ENCODE data around the gene FHL1.
A peak's percentile ranks its signal among the peaks of the same experiment; 100 is the strongest.
"Not testable (repeated sequence)": the region's sequence is repeated elsewhere in the genome, so short reads cannot be mapped to it uniquely, and the experiment has no call there.

FHL1 gene

GRCh38 chrX:136147315-136147901 lies at the start of gene FHL1:
Gene FHL1, plus strand, starts transcription at chrX:136147533.
- peak; percentile 12 to 50 for DNase-seq (ENCODE audit: low read depth in 2 of 2)

GRCh38 chrX:136097871-136098805 lies 49.2 kb upstream of the FHL1 start:
- DNase-seq (ENCODE audit: low read depth in 2 of 2), result no peak

- DNase-seq (ENCODE audit: low read depth in 2 of 2), result no peak
Observed at GRCh38 chrX:136104936-136105335, 42.4 kb upstream of the FHL1 start.

- DNase-seq (ENCODE audit: low read depth in 2 of 2), result no peak
Observed at GRCh38 chrX:136106920-136107528, 40.3 kb upstream of the FHL1 start.

GRCh38 chrX:136108905-136109304 lies 38.4 kb upstream of the FHL1 start:
- not testable (repeated sequence) for DNase-seq (ENCODE audit: low read depth in 2 of 2)

- DNase-seq (ENCODE audit: low read depth in 2 of 2), result no peak
Observed at GRCh38 chrX:136112286-136112685, 35.0 kb upstream of the FHL1 start.

GRCh38 chrX:136112778-136113177 lies 34.6 kb upstream of the FHL1 start:
- no peak for DNase-seq (ENCODE audit: low read depth in 2 of 2)

GRCh38 chrX:136115126-136115903 lies 32.0 kb upstream of the FHL1 start:
- no peak for DNase-seq (ENCODE audit: low read depth in 2 of 2)

- no peak for DNase-seq (ENCODE audit: low read depth in 2 of 2)
Observed at GRCh38 chrX:136115904-136116297, 31.4 kb upstream of the FHL1 start.

- DNase-seq (ENCODE audit: low read depth in 2 of 2), result no peak
Observed at GRCh38 chrX:136121788-136122187, 25.5 kb upstream of the FHL1 start.

- DNase-seq (ENCODE audit: low read depth in 2 of 2), result no peak
Observed at GRCh38 chrX:136122207-136122606, 25.1 kb upstream of the FHL1 start.

- no peak for DNase-seq (ENCODE audit: low read depth in 2 of 2)
Observed at GRCh38 chrX:136125106-136125505, 22.2 kb upstream of the FHL1 start.

- no peak for DNase-seq (ENCODE audit: low read depth in 2 of 2)
Observed at GRCh38 chrX:136126371-136126770, 21.0 kb upstream of the FHL1 start.

GRCh38 chrX:136126872-136127406 lies 20.4 kb upstream of the FHL1 start:
- no peak for DNase-seq (ENCODE audit: low read depth in 2 of 2)

- DNase-seq (ENCODE audit: low read depth in 2 of 2), result no peak
Observed at GRCh38 chrX:136128743-136129142, 18.6 kb upstream of the FHL1 start.

GRCh38 chrX:136130931-136131833 lies 16.2 kb upstream of the FHL1 start:
- DNase-seq (ENCODE audit: low read depth in 2 of 2), result no peak

GRCh38 chrX:136138939-136139338 lies 8.4 kb upstream of the FHL1 start:
- DNase-seq (ENCODE audit: low read depth in 2 of 2), result no peak

- DNase-seq (ENCODE audit: low read depth in 2 of 2), result no peak
Observed at GRCh38 chrX:136141569-136141968, 5.8 kb upstream of the FHL1 start.

GRCh38 chrX:136142592-136142991 lies 4.7 kb upstream of the FHL1 start:
- no peak for DNase-seq (ENCODE audit: low read depth in 2 of 2)

- no peak for DNase-seq (ENCODE audit: low read depth in 2 of 2)
Observed at GRCh38 chrX:136143711-136144110, 3.6 kb upstream of the FHL1 start.

Measured in stimulated activated CD8-positive, alpha-beta memory T cell treated with anti-CD3 and anti-CD28 coated beads, Interleukin-7, amount 100 ng/mL, for 4 hours (primary cell).